ENCODE results near the gene TNFAIP6. TPM values are rescaled to one million over a fixed set of nuclear protein-coding genes. Genes with fewer than 3 reads are reported as not detected.

The TNFAIP6 gene
- total RNA-seq, 1 donor from 2014 or later, result 4.2 TPM

GRCh38 chr2:151395509-151396374, 38.4 kb downstream of the TNFAIP6 start:
- Mint-ChIP-seq H3K36me3 (ENCODE audit: low read depth) (no peaks in the 10 kb centered on the region), H3K4me1 (ENCODE audit: low read depth) (no peaks in the 10 kb centered on the region), H3K4me3 (ENCODE audit: unreplicated experiment) (no peak overlapping the region), H3K27ac (ENCODE audit: unreplicated experiment) (no peak overlapping the region), H3K27me3 (ENCODE audit: low read depth) (no peaks in the 10 kb centered on the region), H3K9me3 (ENCODE audit: low read depth) (no peaks in the 10 kb centered on the region)
- DNase-seq (ENCODE audit: low spot score), result no peak
- no peak for TF ChIP-seq CTCF (IDR thresholded peaks at IDR 0.05)

DNA sequence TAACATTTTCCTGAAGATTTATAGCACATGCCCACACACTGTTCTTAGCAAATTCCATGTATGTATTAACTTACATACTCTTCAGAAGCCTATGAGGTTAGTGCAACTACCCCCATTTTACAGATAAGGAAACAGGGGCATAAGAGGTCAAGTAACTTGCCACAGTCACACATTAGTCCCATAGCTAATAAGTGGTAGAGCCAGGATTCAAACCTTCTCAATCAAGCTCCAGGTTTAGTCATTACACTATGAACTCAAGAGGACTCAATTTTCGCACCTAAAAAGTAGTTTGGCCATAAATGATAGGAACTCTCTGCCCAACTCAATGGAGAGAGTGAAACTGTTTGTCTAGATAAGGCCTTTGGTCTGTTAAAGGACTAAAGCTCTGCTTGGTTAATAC, 42.6 kb downstream of the TNFAIP6 start:
- no peaks in the 10 kb centered on the region for H3K9me3 Mint-ChIP-seq (ENCODE audit: low read depth)
- TF ChIP-seq CTCF (IDR thresholded peaks at IDR 0.05), result no peak
- H3K36me3 Mint-ChIP-seq (ENCODE audit: low read depth), result no peaks in the 10 kb centered on the region
- no peak overlapping the region for H3K4me3 Mint-ChIP-seq (ENCODE audit: unreplicated experiment)
- no peaks in the 10 kb centered on the region for H3K27me3 Mint-ChIP-seq (ENCODE audit: low read depth)
- no peak overlapping the region for H3K27ac Mint-ChIP-seq (ENCODE audit: unreplicated experiment)
- no peak for DNase-seq (ENCODE audit: low spot score)
- no peaks in the 10 kb centered on the region for H3K4me1 Mint-ChIP-seq (ENCODE audit: low read depth)

DNA sequence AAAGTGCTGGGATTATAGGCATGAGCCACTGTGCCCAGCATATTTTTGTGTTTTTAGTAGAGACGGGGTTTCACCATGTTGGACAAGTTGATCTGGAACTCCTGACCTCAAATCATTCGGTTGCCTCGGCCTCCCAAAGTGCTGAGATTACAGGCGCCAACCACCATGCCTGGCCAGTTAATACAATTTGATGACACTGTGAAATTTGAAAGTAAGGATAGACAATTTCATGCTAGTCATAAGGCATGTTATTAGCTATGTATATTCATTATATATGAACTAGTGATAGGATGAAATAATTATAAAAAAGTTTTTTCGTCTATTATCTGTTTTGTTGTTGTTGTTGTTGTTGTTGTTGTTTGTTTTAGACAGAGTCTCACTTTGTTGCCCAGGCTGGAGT, 43.8 kb downstream of the TNFAIP6 start:
- Mint-ChIP-seq H3K4me1 (ENCODE audit: low read depth) (no peaks in the 10 kb centered on the region), H3K36me3 (ENCODE audit: low read depth) (no peaks in the 10 kb centered on the region), H3K27me3 (ENCODE audit: low read depth) (no peaks in the 10 kb centered on the region), H3K9me3 (ENCODE audit: low read depth) (no peaks in the 10 kb centered on the region), H3K27ac (ENCODE audit: unreplicated experiment) (no peak overlapping the region), H3K4me3 (ENCODE audit: unreplicated experiment) (no peak overlapping the region)
- no peak for TF ChIP-seq CTCF (IDR thresholded peaks at IDR 0.05)
- DNase-seq (ENCODE audit: low spot score), result no peak

DNA sequence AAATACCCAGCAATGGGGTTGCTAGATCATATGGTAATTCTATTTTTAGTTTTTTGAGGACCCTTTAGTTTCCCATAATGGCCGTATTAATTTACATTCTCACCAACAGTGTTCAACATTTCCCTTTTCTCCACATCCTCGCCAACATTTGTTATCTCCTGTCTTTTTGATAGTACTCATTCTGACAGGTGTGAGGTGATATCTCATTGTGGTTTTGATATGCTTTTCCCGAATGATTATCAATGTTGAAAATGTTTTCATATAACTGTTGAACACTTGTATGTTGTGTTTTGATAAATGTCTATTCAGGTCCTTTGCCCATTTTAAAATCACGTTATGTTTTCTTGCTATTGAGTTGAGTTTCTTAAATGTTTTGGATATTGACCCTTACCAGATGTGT, 46.5 kb downstream of the TNFAIP6 start:
- no peak for TF ChIP-seq CTCF (IDR thresholded peaks at IDR 0.05)
- H3K27ac Mint-ChIP-seq (ENCODE audit: unreplicated experiment), result no peak overlapping the region
- H3K4me1 Mint-ChIP-seq (ENCODE audit: low read depth), result no peaks in the 10 kb centered on the region
- no peaks in the 10 kb centered on the region for H3K36me3 Mint-ChIP-seq (ENCODE audit: low read depth)
- H3K4me3 Mint-ChIP-seq (ENCODE audit: unreplicated experiment), result no peak overlapping the region
- no peak for DNase-seq (ENCODE audit: low spot score)
- H3K9me3 Mint-ChIP-seq (ENCODE audit: low read depth), result no peaks in the 10 kb centered on the region
- no peaks in the 10 kb centered on the region for H3K27me3 Mint-ChIP-seq (ENCODE audit: low read depth)

DNA sequence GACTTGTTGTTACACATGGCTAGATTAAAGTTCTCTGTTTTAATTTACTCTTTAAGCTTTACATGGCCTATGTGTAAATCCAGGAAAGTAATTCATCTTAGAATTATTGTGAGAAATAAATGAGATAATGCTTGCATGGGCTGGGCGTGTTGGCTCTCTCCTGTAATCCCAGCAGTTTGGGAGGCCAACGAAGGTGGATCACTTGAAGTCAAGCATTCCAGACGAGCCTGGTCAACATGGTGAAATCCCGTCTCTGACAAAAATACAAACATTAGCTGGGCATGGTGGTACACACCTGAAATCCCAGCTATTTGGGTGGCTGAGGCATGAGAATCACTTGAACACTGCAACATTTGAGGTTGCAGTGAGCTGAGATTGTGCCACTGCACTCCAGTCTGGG, 48.0 kb downstream of the TNFAIP6 start:
- TF ChIP-seq CTCF (IDR thresholded peaks at IDR 0.05), result no peak
- Mint-ChIP-seq H3K4me1 (ENCODE audit: low read depth) (peaks cover 4% of the 10 kb centered on the region), H3K9me3 (ENCODE audit: low read depth) (no peaks in the 10 kb centered on the region), H3K27me3 (ENCODE audit: low read depth) (no peaks in the 10 kb centered on the region), H3K27ac (ENCODE audit: unreplicated experiment) (no peak overlapping the region), H3K36me3 (ENCODE audit: low read depth) (no peaks in the 10 kb centered on the region), H3K4me3 (ENCODE audit: unreplicated experiment) (no peak overlapping the region)
- DNase-seq (ENCODE audit: low spot score), result no peak

Measured in chondrocyte (in vitro differentiated cells).